Nephron progenitor cell (in vitro differentiated cells): Measurements from ENCODE around the gene COX17.

Experiments
- DNase-seq: peaks from one replicate; pipeline ENCODE4 v3.0.0; 2021
- H3K27ac Mint-ChIP-seq: 2 replicates; pipeline ENCODE4 v1.8.0; 2021; ENCODE audit warnings: mild to moderate bottlenecking, moderate library complexity, mixed read lengths
- H3K27me3 Mint-ChIP-seq: 2 replicates; pipeline ENCODE4 v1.8.0; 2021; ENCODE audit warnings: mild to moderate bottlenecking, low read depth, mixed read lengths; ENCODE audit not compliant: poor library complexity
- H3K36me3 Mint-ChIP-seq: 2 replicates; pipeline ENCODE4 v1.8.0; 2021; ENCODE audit warnings: low read depth, mixed read lengths
- H3K4me1 Mint-ChIP-seq: 2 replicates; pipeline ENCODE4 v1.8.0; 2021; ENCODE audit warnings: mixed read lengths
- H3K4me3 Mint-ChIP-seq: 2 replicates; pipeline ENCODE4 v1.8.0; 2021; ENCODE audit warnings: mild to moderate bottlenecking, moderate library complexity, mixed read lengths
- H3K9me3 Mint-ChIP-seq: 2 replicates; pipeline ENCODE4 v1.8.0; 2021; ENCODE audit warnings: mild to moderate bottlenecking, moderate library complexity, mixed read lengths
- CTCF ChIP-seq: fragments of 200-600 bp; sonication (generic); IDR thresholded peaks from 2 replicates; pipeline ENCODE4 v1.5.0; 2021; ENCODE audit warnings: antibody characterized with exemption

The COX17 gene

GRCh38 chr3:119637679-119638477, 39.3 kb downstream of the COX17 start:
- DNase-seq, result no peak
- no peak overlapping the region for H3K27ac Mint-ChIP-seq

DNA sequence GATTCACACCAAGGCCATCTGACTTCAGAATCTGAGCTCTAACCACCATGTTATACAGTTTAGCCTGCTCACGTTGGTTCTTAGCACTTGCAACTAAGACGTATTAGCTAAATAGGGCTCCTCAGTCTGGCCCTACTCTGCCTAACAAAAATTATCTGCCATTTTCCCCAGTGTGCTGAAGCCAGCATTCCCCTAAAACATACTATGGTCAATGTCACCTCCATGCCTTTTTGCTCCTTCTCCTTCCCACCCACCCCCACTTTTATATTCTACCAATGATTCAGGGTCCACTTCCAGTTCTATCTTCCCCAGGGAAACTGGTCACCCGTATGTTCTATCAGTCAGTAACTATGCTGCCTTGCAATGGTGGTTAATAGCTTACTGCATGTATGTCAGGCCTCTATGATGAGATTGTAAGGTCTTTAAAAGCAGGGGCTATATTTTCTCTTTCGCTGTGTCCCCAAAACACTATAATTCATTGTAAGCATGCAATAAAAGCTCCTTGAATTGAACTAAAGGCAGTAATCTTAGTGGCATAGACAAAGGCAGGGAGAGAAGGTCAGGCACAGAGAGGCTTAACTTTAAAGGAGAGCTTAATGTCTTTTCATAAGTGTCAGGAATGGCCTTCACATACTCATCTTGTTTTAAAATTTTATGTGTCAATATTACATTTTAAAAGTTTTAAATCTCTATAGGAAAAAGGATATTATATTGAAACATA, 40.2 kb downstream of the COX17 start:
- peaks cover 29% of the 10 kb centered on the region for H3K4me1 Mint-ChIP-seq
- DNase-seq, result no peak
- H3K9me3 Mint-ChIP-seq, result no peaks in the 10 kb centered on the region
- no peak overlapping the region for H3K27ac Mint-ChIP-seq
- H3K4me3 Mint-ChIP-seq, result no peak overlapping the region
- H3K36me3 Mint-ChIP-seq, result peaks cover 8% of the 10 kb centered on the region
- no peaks in the 10 kb centered on the region for H3K27me3 Mint-ChIP-seq
- TF ChIP-seq CTCF, result no peak

More at GRCh38 chr3:119637679-119638477, 39.3 kb downstream of the COX17 start:
- Mint-ChIP-seq H3K4me3 (no peak overlapping the region), H3K36me3 (peaks cover 8% of the 10 kb centered on the region), H3K27me3 (no peaks in the 10 kb centered on the region), H3K9me3 (no peaks in the 10 kb centered on the region), H3K4me1 (peaks cover 21% of the 10 kb centered on the region)
- no peak for TF ChIP-seq CTCF

DNA sequence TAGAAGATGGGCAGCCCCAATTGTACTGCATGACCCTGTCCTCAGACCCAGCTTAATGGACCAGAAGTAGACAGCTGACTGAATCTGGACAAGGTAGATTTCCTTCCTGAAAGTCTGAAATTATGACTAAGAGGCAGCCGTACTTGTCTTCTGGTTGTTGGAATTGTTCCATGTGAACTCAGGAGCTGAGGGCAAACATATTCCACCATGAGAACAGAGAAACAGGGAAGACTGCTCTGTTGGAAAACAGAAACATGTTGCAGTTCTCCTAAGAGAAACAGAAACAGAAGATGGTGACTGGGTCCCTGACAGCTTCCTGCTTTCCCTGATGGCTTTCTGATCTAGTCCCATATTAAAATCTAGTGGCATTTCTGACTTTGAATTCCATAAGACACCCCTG, 41.0 kb downstream of the COX17 start:
- TF ChIP-seq CTCF, result no peak
- no peak overlapping the region for H3K4me3 Mint-ChIP-seq

GRCh38 chr3:119635719-119636118, 41.5 kb downstream of the COX17 start:
- Mint-ChIP-seq H3K9me3 (no peaks in the 10 kb centered on the region), H3K4me1 (peaks cover 30% of the 10 kb centered on the region), H3K27me3 (peaks cover 3% of the 10 kb centered on the region), H3K27ac (no peak overlapping the region), H3K36me3 (no peaks in the 10 kb centered on the region), H3K4me3 (no peak overlapping the region)
- DNase-seq, result no peak
- no peak for TF ChIP-seq CTCF

More for the DNA sequence above, 41.0 kb downstream of the COX17 start:
- Mint-ChIP-seq H3K27ac (no peak overlapping the region), H3K27me3 (no peaks in the 10 kb centered on the region), H3K9me3 (no peaks in the 10 kb centered on the region), H3K4me1 (peaks cover 30% of the 10 kb centered on the region), H3K36me3 (peaks cover 5% of the 10 kb centered on the region)
- DNase-seq, result no peak

- H3K9me3 Mint-ChIP-seq, result no peaks in the 10 kb centered on the region
- H3K27ac Mint-ChIP-seq, result no peak overlapping the region
- no peak overlapping the region for H3K4me3 Mint-ChIP-seq
- TF ChIP-seq CTCF, result no peak
- H3K4me1 Mint-ChIP-seq, result peaks cover 18% of the 10 kb centered on the region
- no peaks in the 10 kb centered on the region for H3K36me3 Mint-ChIP-seq
- no peak for DNase-seq
- H3K27me3 Mint-ChIP-seq, result peaks cover 8% of the 10 kb centered on the region
Observed at GRCh38 chr3:119632829-119633228, 44.4 kb downstream of the COX17 start.
